K562 (cell line): Measurements from ENCODE around the gene CDKL5.

ENCODE experiments used
- CHCHD3 ChIP-seq: fragments of 250-450 bp; sonication (Bioruptor Pico); IDR thresholded peaks from 2 replicates; pipeline ENCODE4 v2.1.2; 2022; ENCODE audit warnings: mild to moderate bottlenecking
- HDAC1 ChIP-seq, 2 experiments: fragments of 450-650 bp; IDR thresholded peaks; 2 replicates each; pipeline ENCODE4 v1.6.1; 2016 to 2017; ENCODE audit warnings: inconsistent platforms in 1 of 2, mild to moderate bottlenecking in 1 of 2, moderate library complexity in 1 of 2
- PHB ChIP-seq: fragments of 250-450 bp; sonication (Bioruptor Pico); IDR thresholded peaks from 2 replicates; pipeline ENCODE4 v1.5.0; 2021
- POLR2A ChIP-seq: fragments of 450-650 bp; conservative IDR thresholded peaks from 2 replicates; pipeline ENCODE4 v1.6.1; 2016
- RAD21 ChIP-seq, 2 experiments: fragments of 250-450 bp in 1 of 2; fragments of 450-650 bp in 1 of 2; sonication (Bioruptor Pico) in 1 of 2; formaldehyde crosslinking in 1 of 2; IDR thresholded peaks in 1 of 2; conservative IDR thresholded peaks in 1 of 2; 2 replicates each; pipeline versions ENCODE4 v1.4.0 to v1.8.0; 2020 to 2022; ENCODE audit warnings: mild to moderate bottlenecking in 2 of 2, moderate library complexity in 1 of 2
- ZNF316 ChIP-seq: fragments of 450-650 bp; IDR thresholded peaks from 2 replicates; pipeline ENCODE4 v1.6.1; 2016
- TF ChIP-seq, protein P1 (sequence below): sonication (generic); formaldehyde crosslinking; IDR thresholded peaks from 2 replicates; pipeline ENCODE4 v1.8.1; 2022; ENCODE audit warnings: missing genetic modification reagents
- TF ChIP-seq, protein P2 (sequence below), 3 experiments: IDR thresholded peaks in 2 of 3; conservative IDR thresholded peaks in 1 of 3; 2 replicates each; pipeline ENCODE4 v1.5.1; 2011 to 2012; ENCODE audit warnings: low read length in 3 of 3, mild to moderate bottlenecking in 3 of 3, control low read depth in 2 of 3, improper control_type of control experiment in 1 of 3, inconsistent platforms in 1 of 3, low read depth in 1 of 3, mixed read lengths in 1 of 3, moderate library complexity in 1 of 3; ENCODE audit not compliant: insufficient read depth in 2 of 3
- TF ChIP-seq, protein P3 (sequence below), 2 experiments: fragments of 450-650 bp; IDR thresholded peaks; 2 replicates each; pipeline ENCODE4 v1.6.1; 2016
- TF ChIP-seq, protein P4 (sequence below): fragments of 450-650 bp; IDR thresholded peaks from 2 replicates; pipeline ENCODE4 v1.6.1; 2016; ENCODE audit warnings: antibody characterized with exemption
- TF ChIP-seq, protein P5 (sequence below): sonication (generic); formaldehyde crosslinking; IDR thresholded peaks from 2 replicates; pipeline ENCODE4 v1.8.1; 2023; ENCODE audit warnings: mild to moderate bottlenecking, missing genetic modification reagents

DNA sequence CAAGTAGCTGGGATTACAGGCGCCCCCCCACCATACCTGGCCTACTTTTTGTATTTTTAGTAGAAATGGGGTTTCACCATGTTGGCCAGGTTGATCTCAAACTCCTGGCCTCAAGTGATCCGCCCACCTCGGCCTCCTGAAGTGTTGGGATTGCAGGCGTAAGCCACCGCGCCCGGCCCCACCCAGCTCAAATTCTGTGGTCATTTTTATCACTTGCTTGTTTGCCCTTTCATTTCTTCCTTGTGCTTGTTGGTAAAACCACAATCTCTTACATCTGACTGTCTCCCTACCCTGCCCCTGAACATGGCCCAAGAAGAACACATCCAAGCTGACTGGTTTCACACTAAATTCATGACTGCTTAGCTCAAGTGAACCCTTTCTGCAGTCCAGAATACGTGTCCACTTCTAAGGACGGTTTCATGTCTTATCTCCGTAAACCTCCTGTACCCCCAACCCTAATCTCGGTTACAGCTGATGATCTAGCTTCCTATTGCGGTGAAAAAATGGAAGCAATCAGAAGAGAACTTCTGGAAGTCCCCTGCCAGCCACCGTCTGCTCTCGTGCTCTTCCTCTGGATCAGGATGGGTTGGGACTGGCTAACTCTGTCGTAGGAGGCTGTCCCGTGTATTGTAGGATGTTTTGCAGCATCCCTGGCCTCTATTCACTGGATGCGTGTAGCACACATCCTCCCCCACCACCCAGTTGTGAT lies 251.9 kb downstream of the CDKL5 start:
- TF ChIP-seq HDAC1 (IDR thresholded peaks at IDR 0.05) (peak in 1 of 2 experiments; percentile 36; a peak in 1 of 4 replicates), CHCHD3 (CRISPR knock-in tag) (no peak), RAD21 (CRISPR knock-in tag; conservative IDR thresholded peaks at IDR 0.05 in 1 of 2, IDR thresholded peaks at IDR 0.05 in 1 of 2) (no peak), PHB (no peak), ZNF316 (no peak), POLR2A (no peak)
- TF ChIP-seq, protein P1, sequence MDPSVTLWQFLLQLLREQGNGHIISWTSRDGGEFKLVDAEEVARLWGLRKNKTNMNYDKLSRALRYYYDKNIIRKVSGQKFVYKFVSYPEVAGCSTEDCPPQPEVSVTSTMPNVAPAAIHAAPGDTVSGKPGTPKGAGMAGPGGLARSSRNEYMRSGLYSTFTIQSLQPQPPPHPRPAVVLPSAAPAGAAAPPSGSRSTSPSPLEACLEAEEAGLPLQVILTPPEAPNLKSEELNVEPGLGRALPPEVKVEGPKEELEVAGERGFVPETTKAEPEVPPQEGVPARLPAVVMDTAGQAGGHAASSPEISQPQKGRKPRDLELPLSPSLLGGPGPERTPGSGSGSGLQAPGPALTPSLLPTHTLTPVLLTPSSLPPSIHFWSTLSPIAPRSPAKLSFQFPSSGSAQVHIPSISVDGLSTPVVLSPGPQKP (CRISPR knock-in tag), result no peak
- TF ChIP-seq, protein P2, sequence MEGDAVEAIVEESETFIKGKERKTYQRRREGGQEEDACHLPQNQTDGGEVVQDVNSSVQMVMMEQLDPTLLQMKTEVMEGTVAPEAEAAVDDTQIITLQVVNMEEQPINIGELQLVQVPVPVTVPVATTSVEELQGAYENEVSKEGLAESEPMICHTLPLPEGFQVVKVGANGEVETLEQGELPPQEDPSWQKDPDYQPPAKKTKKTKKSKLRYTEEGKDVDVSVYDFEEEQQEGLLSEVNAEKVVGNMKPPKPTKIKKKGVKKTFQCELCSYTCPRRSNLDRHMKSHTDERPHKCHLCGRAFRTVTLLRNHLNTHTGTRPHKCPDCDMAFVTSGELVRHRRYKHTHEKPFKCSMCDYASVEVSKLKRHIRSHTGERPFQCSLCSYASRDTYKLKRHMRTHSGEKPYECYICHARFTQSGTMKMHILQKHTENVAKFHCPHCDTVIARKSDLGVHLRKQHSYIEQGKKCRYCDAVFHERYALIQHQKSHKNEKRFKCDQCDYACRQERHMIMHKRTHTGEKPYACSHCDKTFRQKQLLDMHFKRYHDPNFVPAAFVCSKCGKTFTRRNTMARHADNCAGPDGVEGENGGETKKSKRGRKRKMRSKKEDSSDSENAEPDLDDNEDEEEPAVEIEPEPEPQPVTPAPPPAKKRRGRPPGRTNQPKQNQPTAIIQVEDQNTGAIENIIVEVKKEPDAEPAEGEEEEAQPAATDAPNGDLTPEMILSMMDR (IDR thresholded peaks at IDR 0.05 in 2 of 3, conservative IDR thresholded peaks at IDR 0.05 in 1 of 3; ENCODE audit: insufficient read depth in 2 of 3, low read depth in 1 of 3, low read length in 3 of 3), result no peak
- TF ChIP-seq, protein P3, sequence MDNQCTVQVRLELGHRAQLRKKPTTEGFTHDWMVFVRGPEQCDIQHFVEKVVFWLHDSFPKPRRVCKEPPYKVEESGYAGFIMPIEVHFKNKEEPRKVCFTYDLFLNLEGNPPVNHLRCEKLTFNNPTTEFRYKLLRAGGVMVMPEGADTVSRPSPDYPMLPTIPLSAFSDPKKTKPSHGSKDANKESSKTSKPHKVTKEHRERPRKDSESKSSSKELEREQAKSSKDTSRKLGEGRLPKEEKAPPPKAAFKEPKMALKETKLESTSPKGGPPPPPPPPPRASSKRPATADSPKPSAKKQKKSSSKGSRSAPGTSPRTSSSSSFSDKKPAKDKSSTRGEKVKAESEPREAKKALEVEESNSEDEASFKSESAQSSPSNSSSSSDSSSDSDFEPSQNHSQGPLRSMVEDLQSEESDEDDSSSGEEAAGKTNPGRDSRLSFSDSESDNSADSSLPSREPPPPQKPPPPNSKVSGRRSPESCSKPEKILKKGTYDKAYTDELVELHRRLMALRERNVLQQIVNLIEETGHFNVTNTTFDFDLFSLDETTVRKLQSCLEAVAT (IDR thresholded peaks at IDR 0.05), result peak in 1 of 2 experiments; percentile 77; a peak in 1 of 4 replicates
- TF ChIP-seq, protein P4, sequence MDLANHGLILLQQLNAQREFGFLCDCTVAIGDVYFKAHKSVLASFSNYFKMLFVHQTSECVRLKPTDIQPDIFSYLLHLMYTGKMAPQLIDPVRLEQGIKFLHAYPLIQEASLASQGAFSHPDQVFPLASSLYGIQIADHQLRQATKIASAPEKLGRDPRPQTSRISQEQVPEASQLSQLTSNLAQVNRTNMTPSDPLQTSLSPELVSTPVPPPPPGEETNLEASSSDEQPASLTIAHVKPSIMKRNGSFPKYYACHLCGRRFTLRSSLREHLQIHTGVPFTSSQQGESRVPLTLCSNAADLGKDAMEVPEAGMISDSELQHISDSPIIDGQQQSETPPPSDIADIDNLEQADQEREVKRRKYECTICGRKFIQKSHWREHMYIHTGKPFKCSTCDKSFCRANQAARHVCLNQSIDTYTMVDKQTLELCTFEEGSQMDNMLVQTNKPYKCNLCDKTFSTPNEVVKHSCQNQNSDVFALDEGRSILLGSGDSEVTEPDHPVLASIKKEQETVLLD, result no peak
- TF ChIP-seq, protein P5, sequence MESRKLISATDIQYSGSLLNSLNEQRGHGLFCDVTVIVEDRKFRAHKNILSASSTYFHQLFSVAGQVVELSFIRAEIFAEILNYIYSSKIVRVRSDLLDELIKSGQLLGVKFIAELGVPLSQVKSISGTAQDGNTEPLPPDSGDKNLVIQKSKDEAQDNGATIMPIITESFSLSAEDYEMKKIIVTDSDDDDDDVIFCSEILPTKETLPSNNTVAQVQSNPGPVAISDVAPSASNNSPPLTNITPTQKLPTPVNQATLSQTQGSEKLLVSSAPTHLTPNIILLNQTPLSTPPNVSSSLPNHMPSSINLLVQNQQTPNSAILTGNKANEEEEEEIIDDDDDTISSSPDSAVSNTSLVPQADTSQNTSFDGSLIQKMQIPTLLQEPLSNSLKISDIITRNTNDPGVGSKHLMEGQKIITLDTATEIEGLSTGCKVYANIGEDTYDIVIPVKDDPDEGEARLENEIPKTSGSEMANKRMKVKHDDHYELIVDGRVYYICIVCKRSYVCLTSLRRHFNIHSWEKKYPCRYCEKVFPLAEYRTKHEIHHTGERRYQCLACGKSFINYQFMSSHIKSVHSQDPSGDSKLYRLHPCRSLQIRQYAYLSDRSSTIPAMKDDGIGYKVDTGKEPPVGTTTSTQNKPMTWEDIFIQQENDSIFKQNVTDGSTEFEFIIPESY (CRISPR knock-in tag), result no peak
